GM12874 (cell line): ENCODE results near the gene RCBTB2.

ENCODE experiments used
- TF ChIP-seq, protein P1 (sequence below): IDR thresholded peaks from 2 replicates; pipeline ENCODE4 v1.5.1; 2011; ENCODE audit warnings: low read depth, mild to moderate bottlenecking, control low read depth, low read length, moderate library complexity; ENCODE audit not compliant: insufficient read depth

Gene RCBTB2

DNA sequence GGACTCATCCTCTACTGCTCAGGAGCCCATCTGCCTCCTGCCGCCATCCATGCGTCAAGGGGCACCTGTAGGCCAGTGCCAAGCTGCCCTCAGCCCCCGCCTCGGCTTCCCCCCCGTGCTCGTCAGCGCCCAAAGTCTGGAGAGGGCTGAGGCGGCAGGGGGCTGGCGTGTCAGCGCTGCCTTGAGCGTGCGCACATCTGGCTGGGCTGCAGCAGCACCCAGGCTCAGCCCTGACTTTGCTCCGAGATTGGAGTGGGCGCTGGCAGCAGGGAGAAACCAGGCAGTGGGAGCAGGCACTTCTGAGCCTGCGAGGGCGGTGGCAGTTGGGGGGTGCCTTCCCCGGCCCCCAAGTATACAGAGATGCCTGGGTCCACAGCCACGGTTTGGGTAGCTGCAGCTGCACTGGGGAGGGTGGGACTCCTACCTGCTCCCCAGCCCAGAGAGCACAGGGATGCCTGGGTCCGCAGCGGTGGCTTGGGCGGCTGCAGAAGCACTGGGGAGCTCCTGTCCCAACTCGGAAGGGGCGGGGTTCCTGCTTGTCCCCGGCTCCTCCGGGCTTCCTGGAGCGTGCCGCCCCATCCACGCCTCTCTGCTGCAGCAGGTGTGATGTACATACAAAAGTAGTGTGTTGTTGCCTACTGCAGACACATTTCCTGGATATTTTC, 75.2 kb downstream of the RCBTB2 start:
- TF ChIP-seq, protein P1, sequence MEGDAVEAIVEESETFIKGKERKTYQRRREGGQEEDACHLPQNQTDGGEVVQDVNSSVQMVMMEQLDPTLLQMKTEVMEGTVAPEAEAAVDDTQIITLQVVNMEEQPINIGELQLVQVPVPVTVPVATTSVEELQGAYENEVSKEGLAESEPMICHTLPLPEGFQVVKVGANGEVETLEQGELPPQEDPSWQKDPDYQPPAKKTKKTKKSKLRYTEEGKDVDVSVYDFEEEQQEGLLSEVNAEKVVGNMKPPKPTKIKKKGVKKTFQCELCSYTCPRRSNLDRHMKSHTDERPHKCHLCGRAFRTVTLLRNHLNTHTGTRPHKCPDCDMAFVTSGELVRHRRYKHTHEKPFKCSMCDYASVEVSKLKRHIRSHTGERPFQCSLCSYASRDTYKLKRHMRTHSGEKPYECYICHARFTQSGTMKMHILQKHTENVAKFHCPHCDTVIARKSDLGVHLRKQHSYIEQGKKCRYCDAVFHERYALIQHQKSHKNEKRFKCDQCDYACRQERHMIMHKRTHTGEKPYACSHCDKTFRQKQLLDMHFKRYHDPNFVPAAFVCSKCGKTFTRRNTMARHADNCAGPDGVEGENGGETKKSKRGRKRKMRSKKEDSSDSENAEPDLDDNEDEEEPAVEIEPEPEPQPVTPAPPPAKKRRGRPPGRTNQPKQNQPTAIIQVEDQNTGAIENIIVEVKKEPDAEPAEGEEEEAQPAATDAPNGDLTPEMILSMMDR: no peak

DNA sequence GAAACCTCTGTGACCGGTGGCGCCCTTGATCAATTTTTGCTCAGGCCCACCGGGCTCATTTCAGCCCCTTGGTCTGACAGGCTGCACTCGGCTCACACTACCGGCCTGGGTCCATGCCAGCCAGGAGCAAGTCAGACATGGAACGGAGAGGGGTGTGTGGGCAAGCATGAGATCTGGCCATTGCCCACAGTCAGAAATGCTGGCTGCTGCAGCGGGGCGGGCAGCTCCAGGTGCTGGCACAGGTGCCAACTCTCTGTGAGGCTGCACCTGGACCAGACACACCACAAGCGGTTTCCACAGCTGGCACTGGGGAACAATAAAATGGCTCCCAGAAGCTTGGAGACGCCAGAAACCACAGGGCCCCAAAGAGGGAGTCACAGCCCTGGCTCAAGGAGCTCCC, 76.3 kb downstream of the RCBTB2 start:
- TF ChIP-seq, protein P1: no peak

DNA sequence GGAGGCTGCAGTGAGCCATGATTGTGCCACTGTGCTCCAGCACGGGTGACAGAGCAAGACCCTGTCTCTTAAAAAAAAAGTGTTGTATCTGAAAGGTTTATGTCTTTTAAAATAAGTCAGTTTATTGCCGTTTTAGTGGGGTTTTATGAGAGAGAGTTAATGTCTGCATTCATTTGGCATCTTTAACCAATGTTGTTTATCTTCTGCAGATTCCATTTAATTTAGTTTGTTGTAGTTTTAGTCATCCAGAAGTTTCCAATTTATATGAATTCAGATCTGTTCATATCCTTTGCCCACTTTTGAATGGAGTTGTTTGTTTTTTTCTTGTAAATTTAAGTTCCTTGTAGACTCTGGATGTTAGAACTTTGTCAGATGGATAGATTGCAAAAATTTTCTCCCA, 83.2 kb downstream of the RCBTB2 start:
- TF ChIP-seq, protein P1: no peak

DNA sequence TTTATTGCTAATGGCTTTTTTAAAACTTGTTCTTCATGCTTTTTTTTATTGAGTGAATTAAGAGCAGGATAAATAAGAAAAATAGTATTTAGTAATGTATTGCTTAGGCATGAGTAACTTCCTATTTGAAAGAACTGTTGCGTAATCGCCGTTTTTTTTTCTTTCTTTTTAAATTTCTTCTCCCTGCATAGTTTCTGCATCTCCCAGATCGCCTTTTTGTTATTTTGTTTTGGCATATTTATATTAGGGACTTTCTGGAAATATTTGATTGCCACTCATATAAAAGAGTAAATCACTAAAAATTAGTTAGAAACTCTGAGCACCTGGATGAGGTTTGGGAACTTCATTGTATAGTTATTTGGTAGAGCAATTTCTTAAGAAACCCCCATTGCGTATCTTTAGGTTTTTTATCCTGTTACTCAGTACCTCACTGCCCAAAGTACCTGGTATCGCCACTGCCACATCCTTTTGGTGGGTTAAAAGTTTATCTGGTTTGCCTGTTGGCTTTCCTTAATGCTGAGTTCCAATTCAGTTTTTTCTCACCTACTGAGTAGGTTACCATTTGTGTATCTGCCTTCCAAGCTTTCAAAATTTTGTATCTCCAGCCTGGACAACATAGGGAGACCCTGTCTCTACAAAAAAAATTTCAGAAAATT, 83.8 kb downstream of the RCBTB2 start:
- TF ChIP-seq, protein P1: no peak

DNA sequence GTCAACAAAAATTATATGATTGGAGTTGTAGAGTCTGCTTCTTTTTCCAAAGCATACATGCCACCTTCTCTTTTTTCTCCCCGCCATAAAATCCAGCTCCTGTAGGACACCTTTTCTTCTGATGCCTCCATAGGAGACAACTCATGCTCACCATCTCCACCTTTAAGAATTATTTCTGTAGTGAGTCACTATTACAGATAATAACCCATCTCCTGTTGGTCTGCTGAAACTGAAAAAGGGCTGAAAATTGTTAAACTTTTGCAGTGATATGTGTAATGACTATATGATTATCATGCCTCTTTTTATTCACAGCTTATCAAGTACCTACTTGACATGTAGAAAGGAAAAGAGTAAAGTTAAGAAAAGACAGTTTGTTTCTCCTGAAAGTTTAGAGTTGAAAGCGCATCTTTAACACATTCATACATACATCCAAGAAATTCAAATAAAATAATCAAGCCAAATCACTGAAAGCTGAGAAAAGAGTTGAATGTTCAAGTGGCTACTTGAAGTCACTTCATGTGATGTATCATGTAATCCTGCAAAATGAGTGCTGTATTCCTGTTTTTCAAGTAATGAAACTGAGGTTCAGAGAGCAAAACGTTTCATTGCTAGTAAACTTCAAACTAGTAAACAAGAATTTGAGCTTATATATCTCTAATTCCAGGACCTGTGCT, 84.5 kb downstream of the RCBTB2 start:
- TF ChIP-seq, protein P1: no peak

DNA sequence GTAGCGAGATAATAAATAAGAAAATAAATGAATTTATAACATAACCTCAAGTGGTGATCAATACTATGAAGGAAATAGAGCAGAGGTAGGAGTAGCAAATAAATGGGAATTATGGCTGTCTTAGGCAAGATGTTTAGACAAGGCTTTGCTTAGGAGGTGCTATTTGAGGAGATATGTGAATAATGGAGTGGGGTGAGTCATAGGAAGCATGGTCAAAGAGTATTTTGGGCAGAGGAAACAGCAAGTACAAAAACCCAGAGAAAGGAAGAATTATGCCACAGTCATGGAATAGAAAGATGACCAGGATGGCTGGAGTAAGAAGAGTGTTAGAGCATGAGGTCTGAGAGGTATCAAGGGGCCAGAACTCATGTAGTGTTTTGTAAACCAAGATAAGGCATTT, 86.4 kb downstream of the RCBTB2 start:
- TF ChIP-seq, protein P1: no peak

DNA sequence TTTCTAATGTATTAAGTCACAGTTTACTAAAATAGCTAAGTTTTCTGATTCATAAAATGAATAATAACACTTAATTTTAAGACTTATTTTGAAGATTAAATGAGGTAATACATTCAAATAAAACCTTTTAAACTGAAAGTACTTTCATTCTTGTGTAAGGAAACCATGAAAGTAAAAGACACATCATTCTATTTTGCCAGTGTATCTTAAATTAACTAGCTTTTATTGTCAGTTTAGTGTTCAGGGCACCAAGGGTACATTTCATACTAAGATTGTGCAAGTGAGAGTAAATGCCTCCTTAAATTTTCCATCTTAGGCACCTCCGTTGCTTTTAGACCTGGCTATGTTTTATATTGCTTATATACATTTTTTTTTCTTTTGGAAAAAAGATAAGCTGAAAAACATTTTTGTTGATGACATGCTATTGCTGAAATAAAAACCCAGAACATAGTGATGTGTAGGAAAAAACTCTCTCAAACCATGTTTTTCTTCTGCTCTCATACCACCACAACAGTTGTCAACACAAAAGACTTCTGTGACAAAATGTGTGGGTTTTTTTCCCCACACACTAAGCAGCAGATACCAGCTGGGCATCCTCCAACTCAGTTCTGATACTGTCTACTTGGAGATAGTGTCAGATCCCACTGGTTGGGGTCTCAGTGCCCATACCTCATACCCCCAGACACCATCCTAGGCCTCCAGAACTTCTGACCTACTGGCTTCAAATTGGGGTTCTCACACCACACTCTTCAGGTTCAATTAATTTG, 89.3 kb downstream of the RCBTB2 start:
- TF ChIP-seq, protein P1: no peak
